ENCODE measurements around the gene MICU1. TPM values are rescaled to one million over a fixed set of nuclear protein-coding genes. Genes with fewer than 3 reads are reported as not detected.
"Not testable (repeated sequence)": the region's sequence is repeated elsewhere in the genome, so short reads cannot be mapped to it uniquely, and the experiment has no call there.

MICU1 gene, protein sequence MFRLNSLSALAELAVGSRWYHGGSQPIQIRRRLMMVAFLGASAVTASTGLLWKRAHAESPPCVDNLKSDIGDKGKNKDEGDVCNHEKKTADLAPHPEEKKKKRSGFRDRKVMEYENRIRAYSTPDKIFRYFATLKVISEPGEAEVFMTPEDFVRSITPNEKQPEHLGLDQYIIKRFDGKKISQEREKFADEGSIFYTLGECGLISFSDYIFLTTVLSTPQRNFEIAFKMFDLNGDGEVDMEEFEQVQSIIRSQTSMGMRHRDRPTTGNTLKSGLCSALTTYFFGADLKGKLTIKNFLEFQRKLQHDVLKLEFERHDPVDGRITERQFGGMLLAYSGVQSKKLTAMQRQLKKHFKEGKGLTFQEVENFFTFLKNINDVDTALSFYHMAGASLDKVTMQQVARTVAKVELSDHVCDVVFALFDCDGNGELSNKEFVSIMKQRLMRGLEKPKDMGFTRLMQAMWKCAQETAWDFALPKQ
- 65.3 and 70.5 TPM in 2 replicates for total RNA-seq (2021)
- percentile 82 among the genes with signal in this experiment for Bru-seq, nascent RNA
- BruChase-seq, experiment 1, labeled RNA remaining after a 2-hour chase: percentile 72 among the genes with signal in this experiment
- BruChase-seq, experiment 2, labeled RNA remaining after a 6-hour chase: percentile 68 among the genes with signal in this experiment
- long read RNA-seq, transcript MICU1-201 (12 exons, 2,383 nt): major isoform, 166 of 194 reads
- long read RNA-seq, partial matches to known transcripts: 8 of 194 reads
- long read RNA-seq, other reads (novel, unspliced or antisense): 20 of 194 reads

DNA sequence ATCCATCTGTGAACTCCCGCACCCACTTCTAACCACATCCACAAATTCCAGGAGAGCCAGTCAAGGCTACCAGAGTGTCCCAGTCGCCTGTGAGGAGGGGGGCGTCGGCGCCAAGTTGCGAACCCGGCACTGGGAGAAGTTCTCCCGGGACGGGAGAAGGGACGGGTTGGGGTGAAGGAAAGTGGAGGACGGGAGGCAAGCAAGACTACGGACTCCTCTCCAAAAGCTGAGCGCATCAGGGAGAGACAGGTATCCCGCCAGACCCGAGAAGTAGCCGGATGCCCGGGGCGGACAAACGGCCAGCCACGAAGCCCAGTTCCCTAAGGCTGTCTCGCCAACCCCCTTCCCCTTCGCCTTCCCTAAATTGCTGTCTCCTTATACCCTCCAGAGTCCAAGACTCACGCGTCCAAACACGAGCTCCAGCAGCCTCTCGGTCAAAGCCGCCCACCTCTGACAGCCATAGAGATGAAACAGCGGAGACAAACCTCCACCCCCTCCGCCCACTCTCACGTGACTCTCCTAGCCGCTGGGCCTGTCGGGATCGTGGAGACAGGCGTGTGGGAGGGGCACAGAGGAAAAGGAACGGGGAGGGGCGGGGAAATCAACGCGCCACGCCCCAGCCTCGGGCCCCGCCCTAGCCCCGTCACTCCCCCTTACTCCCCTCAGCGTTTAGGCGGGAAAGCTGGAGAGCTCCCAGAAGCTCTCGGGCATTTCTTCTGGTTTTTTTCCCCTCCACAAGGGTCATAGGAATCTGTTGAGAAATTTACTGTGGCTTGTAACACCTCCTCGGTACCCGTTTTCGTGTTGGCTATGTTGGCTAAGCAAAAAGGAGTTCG lies at the start of gene MICU1:
TSS of gene MICU1 (minus strand) at position 472 of the 836 bp plus-strand sequence. CDS start 59,286 bp downstream, outside the sequence.
- peak within 1 kb of the TSS; percentile 96 for H2AFZ ChIP-seq
- H3K27me3 ChIP-seq (ENCODE audit: insufficient read depth, low read depth): no peaks in the 10 kb centered on the region
- peaks cover 38% of the 10 kb centered on the region for H3K79me2 ChIP-seq (ENCODE audit: low read depth)
- TF ChIP-seq EZH2 (IDR thresholded peaks at IDR 0.05; ENCODE audit: low read depth) (no peak), CTCF (conservative IDR thresholded peaks at IDR 0.05) (no peak)
- H3K9me3 ChIP-seq (ENCODE audit: insufficient read depth, low read depth): no peaks in the 10 kb centered on the region
- CTCF ChIA-PET: interaction anchor here (0.5 to 1.2 kb wide), 3 partner anchors 24 to 488 kb away, joined by 3 read pairs; no protein-coding TSS in a partner anchor
- H3K9me2 ChIP-seq (ENCODE audit: insufficient read depth): no peaks in the 10 kb centered on the region
- peak within 1 kb of the TSS; percentile 19 for H3K27ac ChIP-seq
- peak; percentile 90 to 96 for DNase-seq
- peak within 1 kb of the TSS; percentile 80 for H3K4me3 ChIP-seq
- H4K20me1 ChIP-seq (ENCODE audit: insufficient read depth): no peaks in the 10 kb centered on the region
- no peaks in the 10 kb centered on the region for H3K36me3 ChIP-seq (ENCODE audit: low read depth)
- BruUV-seq (replicated peaks): TSS peak; percentile 82
- POLR2A ChIA-PET (ENCODE audit: unreplicated experiment): interaction anchor here (0.5 to 1.3 kb wide), 9 partner anchors 59 to 621 kb away, joined by 3 to 10 read pairs (median 5); partner anchors contain the start of gene DNAJC9
- H3K4me1 ChIP-seq (replicated peaks; ENCODE audit: insufficient read depth): peaks cover 18% of the 10 kb centered on the region
- peaks cover 9% of the 10 kb centered on the region; the same call in 1 of the 2 replicates for H3F3A ChIP-seq (ENCODE audit: insufficient read depth, low read depth)
- intact Hi-C loops (cut with micrococcal nuclease; ENCODE audit: unreplicated experiment): loop anchor here (2.0 kb wide), 2 partner anchors 67 to 209 kb away; partner anchors contain the start of gene MCU
- H3K4me2 ChIP-seq: peak within 1 kb of the TSS; percentile 85

DNA sequence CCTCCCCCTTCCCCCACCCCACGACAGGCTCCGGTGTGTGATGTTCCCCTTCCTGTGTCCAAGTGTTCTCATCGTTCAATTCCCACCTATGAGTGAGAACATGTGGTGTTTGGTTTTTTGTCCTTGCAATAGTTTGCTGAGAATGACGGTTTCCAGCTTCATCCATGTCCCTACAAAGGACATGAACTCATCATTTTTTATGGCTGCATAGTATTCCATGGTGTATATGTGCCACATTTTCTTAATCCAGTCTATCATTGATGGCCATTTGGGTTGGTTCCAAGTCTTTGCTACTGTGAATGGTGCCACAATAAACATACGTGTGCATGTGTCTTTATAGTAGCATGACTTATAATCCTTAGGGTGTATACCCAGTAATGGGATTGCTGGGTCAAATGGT lies 48.3 kb upstream of the MICU1 start:
- H3K4me2 ChIP-seq; CTCF ChIA-PET; BruUV-seq (replicated peaks); H2AFZ ChIP-seq; H3K27ac ChIP-seq; H4K20me1 ChIP-seq (ENCODE audit: insufficient read depth); H3K27me3 ChIP-seq (ENCODE audit: insufficient read depth, low read depth); DNase-seq; H3K36me3 ChIP-seq (ENCODE audit: low read depth); H3K9me2 ChIP-seq (ENCODE audit: insufficient read depth); intact Hi-C loops (cut with micrococcal nuclease; ENCODE audit: unreplicated experiment); POLR2A ChIA-PET (ENCODE audit: unreplicated experiment); H3K4me3 ChIP-seq; H3K79me2 ChIP-seq (ENCODE audit: low read depth): not testable (repeated sequence)
- Histone ChIP-seq H3K9me3 (ENCODE audit: insufficient read depth, low read depth) (peaks cover 22% of the 10 kb centered on the region), H3K4me1 (replicated peaks; ENCODE audit: insufficient read depth) (peaks cover 22% of the 10 kb centered on the region), H3F3A (ENCODE audit: insufficient read depth, low read depth) (peaks cover 21% of the 10 kb centered on the region)

GRCh38 chr10:72673280-72673679 lies 47.4 kb upstream of the MICU1 start:
- Histone ChIP-seq H3F3A (ENCODE audit: insufficient read depth, low read depth) (peaks cover 21% of the 10 kb centered on the region), H3K36me3 (ENCODE audit: low read depth) (no peaks in the 10 kb centered on the region), H3K4me3 (no peak overlapping the region), H3K27ac (no peak overlapping the region), H3K9me3 (ENCODE audit: insufficient read depth, low read depth) (peaks cover 22% of the 10 kb centered on the region), H3K4me2 (no peak overlapping the region), H2AFZ (no peak overlapping the region), H3K27me3 (ENCODE audit: insufficient read depth, low read depth) (no peaks in the 10 kb centered on the region), H4K20me1 (ENCODE audit: insufficient read depth) (no peaks in the 10 kb centered on the region), H3K4me1 (replicated peaks; ENCODE audit: insufficient read depth) (peaks cover 22% of the 10 kb centered on the region), H3K79me2 (ENCODE audit: low read depth) (no peaks in the 10 kb centered on the region), H3K9me2 (ENCODE audit: insufficient read depth) (no peaks in the 10 kb centered on the region)
- intact Hi-C loops (cut with micrococcal nuclease; ENCODE audit: unreplicated experiment): no loop called here
- ChIA-PET CTCF (no interaction called here), POLR2A (ENCODE audit: unreplicated experiment) (interaction anchor here (0.6 kb wide), 1 partner anchor 9 kb away, joined by 3 read pairs; no protein-coding TSS in a partner anchor)
- DNase-seq: no peak
- BruUV-seq (replicated peaks): no TSS peak
- TF ChIP-seq CTCF (conservative IDR thresholded peaks at IDR 0.05) (no peak), EZH2 (IDR thresholded peaks at IDR 0.05; ENCODE audit: low read depth) (no peak)

Measured in PC-9 (cell line).